MM.1S (cell line): ENCODE data around the gene UTP20.

Experiments
- DNase-seq: peaks from one replicate; pipeline ENCODE4 v3.0.0-alpha.2; 2015
- H2AFZ ChIP-seq: fragments of 300-600 bp; sonication (generic); 2 replicates; pipeline ENCODE4 v1.6.0; 2016; ENCODE audit warnings: antibody characterized with exemption, low read length
- H3F3A ChIP-seq: fragments of 300-600 bp; sonication (generic); 2 replicates; pipeline ENCODE4 v1.6.1; 2016; ENCODE audit warnings: mild to moderate bottlenecking, antibody characterized with exemption, low read length, moderate library complexity, mixed read lengths; ENCODE audit not compliant: insufficient read depth
- H3K27ac ChIP-seq: fragments of 300-600 bp; sonication (generic); 2 replicates; pipeline ENCODE4 v1.5.1; 2016; ENCODE audit warnings: mild to moderate bottlenecking, low read length
- H3K27me3 ChIP-seq: fragments of 300-600 bp; sonication (generic); replicated peaks from 2 replicates; pipeline ENCODE4 v1.6.0; 2016; ENCODE audit warnings: low read length; ENCODE audit not compliant: insufficient read depth
- H3K36me3 ChIP-seq: fragments of 300-600 bp; sonication (generic); replicated peaks from 2 replicates; pipeline ENCODE4 v1.6.1; 2016; ENCODE audit warnings: mild to moderate bottlenecking, low read length, mixed read lengths; ENCODE audit not compliant: insufficient read depth
- H3K4me1 ChIP-seq: fragments of 300-600 bp; sonication (generic); 2 replicates; pipeline ENCODE4 v1.6.1; 2016; ENCODE audit warnings: low read length, mixed read lengths
- H3K4me2 ChIP-seq: fragments of 300-600 bp; sonication (generic); 2 replicates; pipeline ENCODE4 v1.6.0; 2016; ENCODE audit warnings: low read depth, low read length
- H3K4me3 ChIP-seq: fragments of 300-600 bp; sonication (generic); 2 replicates; pipeline ENCODE4 v1.5.1; 2016; ENCODE audit warnings: low read length, mixed read lengths
- H3K79me2 ChIP-seq: fragments of 300-600 bp; sonication (generic); 2 replicates; pipeline ENCODE4 v1.6.1; 2016; ENCODE audit warnings: mixed run types, low read length, mixed read lengths
- H3K9ac ChIP-seq: fragments of 300-600 bp; sonication (generic); 2 replicates; pipeline ENCODE4 v1.6.1; 2016; ENCODE audit warnings: low read length, mixed read lengths
- H3K9me2 ChIP-seq: fragments of 300-600 bp; sonication (generic); replicated peaks from 2 replicates; pipeline ENCODE4 v1.6.1; 2016; ENCODE audit warnings: mild to moderate bottlenecking, low read length, mixed read lengths; ENCODE audit not compliant: insufficient read depth
- H3K9me3 ChIP-seq: fragments of 300-600 bp; sonication (generic); replicated peaks from 2 replicates; pipeline ENCODE4 v1.6.1; 2016; ENCODE audit warnings: mild to moderate bottlenecking, low read length, mixed read lengths; ENCODE audit not compliant: insufficient read depth
- H4K20me1 ChIP-seq: fragments of 300-600 bp; sonication (generic); 2 replicates; pipeline ENCODE4 v1.6.1; 2016; ENCODE audit warnings: mild to moderate bottlenecking, low read length, moderate library complexity, mixed read lengths; ENCODE audit not compliant: insufficient read depth
- EZH2 ChIP-seq: fragments of 300-600 bp; sonication (generic); optimal IDR thresholded peaks from 2 replicates; pipeline ENCODE3; 2017; ENCODE audit warnings: low read depth, mild to moderate bottlenecking, antibody characterized with exemption, low read length, mixed read lengths
- EZH2phosphoT487 ChIP-seq: fragments of 300-600 bp; sonication (generic); IDR thresholded peaks from 2 replicates; pipeline ENCODE4 v1.6.1; 2018; ENCODE audit warnings: antibody characterized with exemption, low read length
- TF ChIP-seq, protein P1 (sequence below): fragments of 300-600 bp; sonication (generic); IDR thresholded peaks from 2 replicates; pipeline ENCODE4 v1.5.1; 2016; ENCODE audit warnings: antibody characterized with exemption, low read length, mixed read lengths

The UTP20 gene

DNA sequence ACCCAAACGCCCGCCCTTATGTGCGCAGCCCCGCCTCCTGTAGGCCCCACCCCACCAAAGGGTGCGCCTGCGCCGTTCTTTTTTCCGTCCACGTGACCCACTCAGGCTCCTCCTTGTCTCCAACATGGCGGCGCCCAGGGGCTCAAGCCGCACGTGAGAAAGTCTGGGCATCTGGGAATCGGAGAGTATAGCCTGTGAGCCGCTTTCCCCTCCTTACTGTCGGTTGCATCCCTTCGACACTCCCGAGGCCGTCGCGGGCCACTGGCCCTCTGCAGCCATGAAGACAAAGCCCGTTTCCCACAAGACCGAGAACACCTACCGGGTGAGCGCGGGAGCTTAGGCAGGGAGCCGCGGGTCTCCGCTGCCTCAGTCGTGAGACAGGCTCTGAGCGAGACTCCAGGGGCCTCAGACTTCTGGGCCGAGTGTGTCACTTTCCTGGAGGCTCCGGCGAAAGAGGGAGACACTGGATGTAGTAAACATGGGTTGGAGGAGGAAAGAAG, at the start of gene UTP20:
TSS of gene UTP20 (plus strand) at position 100 of the 500 bp plus-strand sequence. CDS start at position 278, 178 bp downstream.
- TF ChIP-seq, protein P1, sequence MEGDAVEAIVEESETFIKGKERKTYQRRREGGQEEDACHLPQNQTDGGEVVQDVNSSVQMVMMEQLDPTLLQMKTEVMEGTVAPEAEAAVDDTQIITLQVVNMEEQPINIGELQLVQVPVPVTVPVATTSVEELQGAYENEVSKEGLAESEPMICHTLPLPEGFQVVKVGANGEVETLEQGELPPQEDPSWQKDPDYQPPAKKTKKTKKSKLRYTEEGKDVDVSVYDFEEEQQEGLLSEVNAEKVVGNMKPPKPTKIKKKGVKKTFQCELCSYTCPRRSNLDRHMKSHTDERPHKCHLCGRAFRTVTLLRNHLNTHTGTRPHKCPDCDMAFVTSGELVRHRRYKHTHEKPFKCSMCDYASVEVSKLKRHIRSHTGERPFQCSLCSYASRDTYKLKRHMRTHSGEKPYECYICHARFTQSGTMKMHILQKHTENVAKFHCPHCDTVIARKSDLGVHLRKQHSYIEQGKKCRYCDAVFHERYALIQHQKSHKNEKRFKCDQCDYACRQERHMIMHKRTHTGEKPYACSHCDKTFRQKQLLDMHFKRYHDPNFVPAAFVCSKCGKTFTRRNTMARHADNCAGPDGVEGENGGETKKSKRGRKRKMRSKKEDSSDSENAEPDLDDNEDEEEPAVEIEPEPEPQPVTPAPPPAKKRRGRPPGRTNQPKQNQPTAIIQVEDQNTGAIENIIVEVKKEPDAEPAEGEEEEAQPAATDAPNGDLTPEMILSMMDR, result no peak
- no peak for TF ChIP-seq EZH2phosphoT487
- no peak for TF ChIP-seq EZH2
- H3K9ac ChIP-seq, result peak within 1 kb of the TSS; percentile 72
- H3K27ac ChIP-seq, result peak within 1 kb of the TSS; percentile 54; the same call in 1 of the 2 replicates
- H3K36me3 ChIP-seq, result peaks cover 4% of the 10 kb centered on the region
- H2AFZ ChIP-seq, result peak within 1 kb of the TSS; percentile 71
- peak; percentile 93 for DNase-seq
- H3K4me2 ChIP-seq, result peak within 1 kb of the TSS; percentile 64
- H3K4me1 ChIP-seq, result peaks cover 8% of the 10 kb centered on the region
- 0 out of 2 replicates have a peak, but pooled peaks cover 4% of the 10 kb centered on the region for H3F3A ChIP-seq
- H3K9me2 ChIP-seq, result no peaks in the 10 kb centered on the region
- H3K9me3 ChIP-seq, result no peaks in the 10 kb centered on the region
- H3K27me3 ChIP-seq, result no peaks in the 10 kb centered on the region
- peaks cover 50% of the 10 kb centered on the region for H3K79me2 ChIP-seq
- H4K20me1 ChIP-seq, result no peaks in the 10 kb centered on the region
- H3K4me3 ChIP-seq, result peak within 1 kb of the TSS; percentile 84

DNA sequence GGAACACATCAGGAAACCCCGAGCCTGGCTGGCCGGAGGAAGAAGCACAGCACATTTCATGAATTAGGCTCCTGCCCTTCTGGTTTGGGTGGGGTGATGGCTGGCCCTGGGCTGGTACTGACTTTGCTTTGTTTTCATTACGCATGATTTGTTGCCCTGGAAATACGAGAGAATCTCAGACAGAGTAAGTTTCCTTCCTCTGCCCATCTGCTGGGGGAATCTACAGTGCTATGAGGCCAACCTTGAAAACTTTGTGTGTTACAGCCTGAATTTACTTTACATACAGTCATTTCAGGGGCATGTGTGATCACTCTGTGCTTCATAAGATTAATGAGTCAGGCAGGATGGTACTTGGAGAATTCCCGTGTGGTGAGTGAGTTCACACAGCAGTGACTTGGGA, 49.4 kb upstream of the UTP20 start:
- Histone ChIP-seq H3K79me2 (no peaks in the 10 kb centered on the region), H4K20me1 (no peaks in the 10 kb centered on the region), H3K27ac (no peak overlapping the region), H3K36me3 (no peaks in the 10 kb centered on the region), H3F3A (no peaks in the 10 kb centered on the region), H3K4me1 (peaks cover 3% of the 10 kb centered on the region; the same call in 1 of the 2 replicates), H3K27me3 (no peaks in the 10 kb centered on the region), H2AFZ (no peak overlapping the region), H3K9me2 (no peaks in the 10 kb centered on the region), H3K9me3 (no peaks in the 10 kb centered on the region), H3K4me3 (no peak overlapping the region), H3K9ac (no peak overlapping the region), H3K4me2 (no peak overlapping the region)
- TF ChIP-seq, protein P1, result no peak
- TF ChIP-seq EZH2phosphoT487 (no peak), EZH2 (no peak)
- no peak for DNase-seq

DNA sequence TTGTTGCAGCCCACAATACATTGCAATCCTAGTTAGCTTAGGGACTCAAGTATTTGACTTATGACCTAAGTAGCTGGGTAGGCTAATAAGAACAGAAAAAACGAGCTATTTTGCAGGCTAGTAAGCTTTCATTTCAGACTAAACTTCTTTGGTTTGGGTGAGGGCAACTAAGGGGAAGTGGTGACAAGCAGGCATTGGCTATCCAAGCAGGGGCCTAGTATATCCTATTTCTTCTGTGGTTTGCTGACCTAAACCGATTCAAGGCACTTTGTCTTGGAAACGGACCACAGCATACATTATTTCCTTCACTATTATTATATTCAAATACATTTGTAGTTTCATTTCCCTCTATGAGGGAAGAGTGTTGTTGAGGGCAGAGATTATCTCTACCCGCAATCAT, 48.3 kb upstream of the UTP20 start:
- no peaks in the 10 kb centered on the region for H3F3A ChIP-seq
- H3K36me3 ChIP-seq, result no peaks in the 10 kb centered on the region
- peak; percentile 33 for DNase-seq
- TF ChIP-seq, protein P1, result no peak
- no peak for TF ChIP-seq EZH2phosphoT487
- no peak for TF ChIP-seq EZH2
- no peaks in the 10 kb centered on the region for H4K20me1 ChIP-seq
- peak overlapping the region; percentile 9; the same call in 1 of the 2 replicates for H3K4me2 ChIP-seq
- peak overlapping the region; percentile 32; the same call in 1 of the 2 replicates for H3K27ac ChIP-seq
- no peak overlapping the region for H3K4me3 ChIP-seq
- no peaks in the 10 kb centered on the region for H3K27me3 ChIP-seq
- no peak overlapping the region for H3K9ac ChIP-seq
- no peaks in the 10 kb centered on the region for H3K9me2 ChIP-seq
- no peaks in the 10 kb centered on the region for H3K9me3 ChIP-seq
- H2AFZ ChIP-seq, result no peak overlapping the region
- H3K4me1 ChIP-seq, result peaks cover 14% of the 10 kb centered on the region
- no peaks in the 10 kb centered on the region for H3K79me2 ChIP-seq
